Erythroblast (primary cell): ENCODE data around the gene LDHAL6B.

ENCODE experiments used
- GATA1 ChIP-seq: IDR thresholded peaks from 2 replicates; pipeline ENCODE4 v1.6.1; 2011; ENCODE audit warnings: low read depth, mild to moderate bottlenecking, control low read depth, low read length, moderate library complexity
- POLR2A ChIP-seq: IDR thresholded peaks from 2 replicates; pipeline ENCODE4 v1.6.1; 2011; ENCODE audit warnings: mild to moderate bottlenecking, low read length

DNA sequence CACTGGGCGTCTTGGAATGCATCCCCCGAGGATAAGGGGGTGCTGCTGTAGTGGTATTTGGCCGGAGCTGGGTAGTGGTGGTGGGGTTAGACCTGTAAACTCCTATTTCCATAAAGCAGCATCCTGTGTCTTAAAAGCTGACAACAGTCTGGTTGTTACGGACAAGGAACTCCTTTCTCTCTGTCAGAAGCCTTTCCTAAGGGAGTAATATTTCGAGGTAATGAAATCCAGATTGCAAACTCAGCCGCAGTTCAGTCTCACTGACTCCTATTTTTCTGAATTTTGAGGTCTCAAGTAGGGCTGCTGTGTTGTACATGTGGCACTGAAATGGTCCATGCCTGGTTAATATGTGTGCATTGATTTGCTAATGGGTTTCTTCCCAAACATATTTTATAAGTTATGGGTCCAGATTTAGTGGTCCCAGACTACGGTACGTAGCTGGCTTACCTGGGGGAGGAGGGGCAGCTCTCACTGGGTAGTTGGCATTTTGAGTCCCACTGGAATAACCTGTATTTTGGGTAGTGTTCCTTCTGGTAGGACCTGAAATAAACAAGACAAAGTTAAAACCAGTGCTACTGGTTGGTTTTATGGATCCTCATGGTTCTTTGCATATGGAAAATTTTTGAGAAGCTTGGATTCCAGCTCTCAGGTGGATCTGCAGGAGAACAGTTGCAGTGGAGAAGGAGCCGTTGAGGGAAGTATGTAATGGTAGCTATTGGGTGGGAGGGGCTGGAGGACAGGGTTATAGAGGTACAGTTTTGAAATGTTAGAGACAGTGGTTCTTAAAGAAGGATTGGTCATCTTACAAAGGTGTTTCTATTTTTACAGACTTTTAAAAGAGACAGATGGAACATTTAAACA, 48.6 kb upstream of the LDHAL6B start:
- TF ChIP-seq POLR2A: no peak
- TF ChIP-seq GATA1: no peak
